K562 (cell line): Measurements from ENCODE around the gene MRPS31.

ENCODE experiments used
- CHD2 ChIP-seq: IDR thresholded peaks from 2 replicates; pipeline ENCODE4 v1.6.1; 2011; ENCODE audit warnings: low read depth, low read length
- EGR1 ChIP-seq: fragments of 450-650 bp; conservative IDR thresholded peaks from 2 replicates; pipeline ENCODE4 v1.6.1; 2017; ENCODE audit warnings: mild to moderate bottlenecking
- MECOM ChIP-seq: fragments of 250-450 bp; sonication (Bioruptor Pico); IDR thresholded peaks from 2 replicates; pipeline ENCODE4 v1.8.0; 2022; ENCODE audit warnings: inconsistent platforms
- SAP30 ChIP-seq: fragments of 200-600 bp; sonication (generic); IDR thresholded peaks from 2 replicates; pipeline ENCODE4 v1.6.1; 2012; ENCODE audit warnings: borderline replicate concordance, low read depth, mild to moderate bottlenecking, moderate library complexity, low read length, control low read depth, inconsistent platforms; ENCODE audit not compliant: insufficient read depth, poor library complexity, severe bottlenecking
- SP2 ChIP-seq: IDR thresholded peaks from 2 replicates; pipeline ENCODE4 v1.6.1; 2011; ENCODE audit warnings: mild to moderate bottlenecking, low read depth, low read length, moderate library complexity; ENCODE audit not compliant: poor library complexity, severe bottlenecking; ENCODE audit errors: extremely low read depth
- TCF7L2 ChIP-seq: fragments of 150-350 bp; IDR thresholded peaks from 2 replicates; pipeline ENCODE4 v1.6.1; 2016; ENCODE audit warnings: low read depth, mild to moderate bottlenecking, low read length, moderate library complexity
- YY1 ChIP-seq, 3 experiments: IDR thresholded peaks; 2 replicates each; pipeline ENCODE4 v1.6.1; 2011; ENCODE audit warnings: low read length in 2 of 3, mild to moderate bottlenecking in 2 of 3, moderate library complexity in 2 of 3, borderline replicate concordance in 1 of 3, control low read depth in 1 of 3, low read depth in 1 of 3; ENCODE audit not compliant: insufficient read depth in 3 of 3, insufficient replicate concordance in 2 of 3, control insufficient read depth in 1 of 3, insufficient read length in 1 of 3; ENCODE audit errors: extremely low read depth in 1 of 3
- ZNF274 ChIP-seq: IDR thresholded peaks from 2 replicates; pipeline ENCODE4 v1.6.1; 2011; ENCODE audit warnings: low read depth, mild to moderate bottlenecking, low read length, moderate library complexity, borderline replicate concordance
- TF ChIP-seq, protein P1 (sequence below), 2 experiments: fragments of 450-650 bp; formaldehyde crosslinking in 1 of 2; IDR thresholded peaks; 2 replicates each; pipeline versions ENCODE4 v1.4.0 to v1.6.1; 2014 to 2020; ENCODE audit warnings: mild to moderate bottlenecking in 2 of 2, borderline replicate concordance in 1 of 2, low read depth in 1 of 2
- TF ChIP-seq, protein P2 (sequence below): fragments of 150-350 bp; conservative IDR thresholded peaks from 2 replicates; pipeline ENCODE4 v1.6.1; 2014; ENCODE audit warnings: low read length
- TF ChIP-seq, protein P3 (sequence below): sonication (generic); formaldehyde crosslinking; IDR thresholded peaks from 2 replicates; pipeline ENCODE4 v1.8.0; 2023; ENCODE audit warnings: mild to moderate bottlenecking, missing genetic modification reagents
- TF ChIP-seq, protein P4 (sequence below): fragments of 250-450 bp; sonication (Bioruptor Pico); IDR thresholded peaks from 2 replicates; pipeline ENCODE4 v1.6.1; 2021; ENCODE audit warnings: mild to moderate bottlenecking
- TF ChIP-seq, protein P5 (sequence below), 3 experiments: IDR thresholded peaks in 2 of 3; conservative IDR thresholded peaks in 1 of 3; 2 replicates each; pipeline ENCODE4 v1.5.1; 2011 to 2012; ENCODE audit warnings: low read length in 3 of 3, mild to moderate bottlenecking in 3 of 3, control low read depth in 2 of 3, improper control_type of control experiment in 1 of 3, inconsistent platforms in 1 of 3, low read depth in 1 of 3, mixed read lengths in 1 of 3, moderate library complexity in 1 of 3; ENCODE audit not compliant: insufficient read depth in 2 of 3

DNA sequence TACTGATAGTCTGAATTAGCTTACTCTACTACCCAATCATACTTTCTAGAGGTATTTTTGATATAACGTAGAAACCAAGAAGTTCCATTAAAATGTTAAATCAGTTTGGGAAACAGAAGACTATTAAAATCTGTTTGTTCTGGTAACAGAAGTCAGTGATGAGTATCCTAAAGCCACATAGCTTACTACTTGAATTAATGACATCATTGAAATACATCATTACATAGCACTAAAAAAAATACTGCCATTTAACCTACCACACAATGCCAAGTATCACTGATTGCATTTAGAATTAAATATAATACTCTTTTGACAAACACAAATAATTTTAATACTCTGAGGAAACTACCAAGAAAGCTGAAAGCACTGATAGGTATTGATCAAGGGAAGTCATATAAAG is 5.4 kb downstream of the MRPS31 start:
- TF ChIP-seq, protein P1, sequence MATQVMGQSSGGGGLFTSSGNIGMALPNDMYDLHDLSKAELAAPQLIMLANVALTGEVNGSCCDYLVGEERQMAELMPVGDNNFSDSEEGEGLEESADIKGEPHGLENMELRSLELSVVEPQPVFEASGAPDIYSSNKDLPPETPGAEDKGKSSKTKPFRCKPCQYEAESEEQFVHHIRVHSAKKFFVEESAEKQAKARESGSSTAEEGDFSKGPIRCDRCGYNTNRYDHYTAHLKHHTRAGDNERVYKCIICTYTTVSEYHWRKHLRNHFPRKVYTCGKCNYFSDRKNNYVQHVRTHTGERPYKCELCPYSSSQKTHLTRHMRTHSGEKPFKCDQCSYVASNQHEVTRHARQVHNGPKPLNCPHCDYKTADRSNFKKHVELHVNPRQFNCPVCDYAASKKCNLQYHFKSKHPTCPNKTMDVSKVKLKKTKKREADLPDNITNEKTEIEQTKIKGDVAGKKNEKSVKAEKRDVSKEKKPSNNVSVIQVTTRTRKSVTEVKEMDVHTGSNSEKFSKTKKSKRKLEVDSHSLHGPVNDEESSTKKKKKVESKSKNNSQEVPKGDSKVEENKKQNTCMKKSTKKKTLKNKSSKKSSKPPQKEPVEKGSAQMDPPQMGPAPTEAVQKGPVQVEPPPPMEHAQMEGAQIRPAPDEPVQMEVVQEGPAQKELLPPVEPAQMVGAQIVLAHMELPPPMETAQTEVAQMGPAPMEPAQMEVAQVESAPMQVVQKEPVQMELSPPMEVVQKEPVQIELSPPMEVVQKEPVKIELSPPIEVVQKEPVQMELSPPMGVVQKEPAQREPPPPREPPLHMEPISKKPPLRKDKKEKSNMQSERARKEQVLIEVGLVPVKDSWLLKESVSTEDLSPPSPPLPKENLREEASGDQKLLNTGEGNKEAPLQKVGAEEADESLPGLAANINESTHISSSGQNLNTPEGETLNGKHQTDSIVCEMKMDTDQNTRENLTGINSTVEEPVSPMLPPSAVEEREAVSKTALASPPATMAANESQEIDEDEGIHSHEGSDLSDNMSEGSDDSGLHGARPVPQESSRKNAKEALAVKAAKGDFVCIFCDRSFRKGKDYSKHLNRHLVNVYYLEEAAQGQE (IDR thresholded peaks at IDR 0.05; ENCODE audit: borderline replicate concordance): no peak
- TF ChIP-seq, protein P1 (CRISPR knock-in tag; IDR thresholded peaks at IDR 0.05; ENCODE audit: low read depth): no peak
- TF ChIP-seq MECOM (CRISPR knock-in tag) (no peak), CHD2 (no peak), SP2 (no peak), EGR1 (no peak), ZNF274 (no peak), TCF7L2 (no peak), SAP30 (no peak), YY1 (IDR thresholded peaks at IDR 0.05; ENCODE audit: borderline replicate concordance in 1 of 3, control insufficient read depth in 1 of 3, extremely low read depth in 1 of 3, insufficient read depth in 3 of 3, insufficient read length in 1 of 3, insufficient replicate concordance in 2 of 3, low read depth in 1 of 3, low read length in 2 of 3) (no peak)
- TF ChIP-seq, protein P2, sequence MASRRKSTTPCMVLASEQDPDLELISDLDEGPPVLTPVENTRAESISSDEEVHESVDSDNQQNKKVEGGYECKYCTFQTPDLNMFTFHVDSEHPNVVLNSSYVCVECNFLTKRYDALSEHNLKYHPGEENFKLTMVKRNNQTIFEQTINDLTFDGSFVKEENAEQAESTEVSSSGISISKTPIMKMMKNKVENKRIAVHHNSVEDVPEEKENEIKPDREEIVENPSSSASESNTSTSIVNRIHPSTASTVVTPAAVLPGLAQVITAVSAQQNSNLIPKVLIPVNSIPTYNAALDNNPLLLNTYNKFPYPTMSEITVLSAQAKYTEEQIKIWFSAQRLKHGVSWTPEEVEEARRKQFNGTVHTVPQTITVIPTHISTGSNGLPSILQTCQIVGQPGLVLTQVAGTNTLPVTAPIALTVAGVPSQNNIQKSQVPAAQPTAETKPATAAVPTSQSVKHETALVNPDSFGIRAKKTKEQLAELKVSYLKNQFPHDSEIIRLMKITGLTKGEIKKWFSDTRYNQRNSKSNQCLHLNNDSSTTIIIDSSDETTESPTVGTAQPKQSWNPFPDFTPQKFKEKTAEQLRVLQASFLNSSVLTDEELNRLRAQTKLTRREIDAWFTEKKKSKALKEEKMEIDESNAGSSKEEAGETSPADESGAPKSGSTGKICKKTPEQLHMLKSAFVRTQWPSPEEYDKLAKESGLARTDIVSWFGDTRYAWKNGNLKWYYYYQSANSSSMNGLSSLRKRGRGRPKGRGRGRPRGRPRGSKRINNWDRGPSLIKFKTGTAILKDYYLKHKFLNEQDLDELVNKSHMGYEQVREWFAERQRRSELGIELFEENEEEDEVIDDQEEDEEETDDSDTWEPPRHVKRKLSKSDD: no peak
- TF ChIP-seq, protein P3, sequence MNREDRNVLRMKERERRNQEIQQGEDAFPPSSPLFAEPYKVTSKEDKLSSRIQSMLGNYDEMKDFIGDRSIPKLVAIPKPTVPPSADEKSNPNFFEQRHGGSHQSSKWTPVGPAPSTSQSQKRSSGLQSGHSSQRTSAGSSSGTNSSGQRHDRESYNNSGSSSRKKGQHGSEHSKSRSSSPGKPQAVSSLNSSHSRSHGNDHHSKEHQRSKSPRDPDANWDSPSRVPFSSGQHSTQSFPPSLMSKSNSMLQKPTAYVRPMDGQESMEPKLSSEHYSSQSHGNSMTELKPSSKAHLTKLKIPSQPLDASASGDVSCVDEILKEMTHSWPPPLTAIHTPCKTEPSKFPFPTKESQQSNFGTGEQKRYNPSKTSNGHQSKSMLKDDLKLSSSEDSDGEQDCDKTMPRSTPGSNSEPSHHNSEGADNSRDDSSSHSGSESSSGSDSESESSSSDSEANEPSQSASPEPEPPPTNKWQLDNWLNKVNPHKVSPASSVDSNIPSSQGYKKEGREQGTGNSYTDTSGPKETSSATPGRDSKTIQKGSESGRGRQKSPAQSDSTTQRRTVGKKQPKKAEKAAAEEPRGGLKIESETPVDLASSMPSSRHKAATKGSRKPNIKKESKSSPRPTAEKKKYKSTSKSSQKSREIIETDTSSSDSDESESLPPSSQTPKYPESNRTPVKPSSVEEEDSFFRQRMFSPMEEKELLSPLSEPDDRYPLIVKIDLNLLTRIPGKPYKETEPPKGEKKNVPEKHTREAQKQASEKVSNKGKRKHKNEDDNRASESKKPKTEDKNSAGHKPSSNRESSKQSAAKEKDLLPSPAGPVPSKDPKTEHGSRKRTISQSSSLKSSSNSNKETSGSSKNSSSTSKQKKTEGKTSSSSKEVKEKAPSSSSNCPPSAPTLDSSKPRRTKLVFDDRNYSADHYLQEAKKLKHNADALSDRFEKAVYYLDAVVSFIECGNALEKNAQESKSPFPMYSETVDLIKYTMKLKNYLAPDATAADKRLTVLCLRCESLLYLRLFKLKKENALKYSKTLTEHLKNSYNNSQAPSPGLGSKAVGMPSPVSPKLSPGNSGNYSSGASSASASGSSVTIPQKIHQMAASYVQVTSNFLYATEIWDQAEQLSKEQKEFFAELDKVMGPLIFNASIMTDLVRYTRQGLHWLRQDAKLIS (CRISPR knock-in tag): no peak
- TF ChIP-seq, protein P4, sequence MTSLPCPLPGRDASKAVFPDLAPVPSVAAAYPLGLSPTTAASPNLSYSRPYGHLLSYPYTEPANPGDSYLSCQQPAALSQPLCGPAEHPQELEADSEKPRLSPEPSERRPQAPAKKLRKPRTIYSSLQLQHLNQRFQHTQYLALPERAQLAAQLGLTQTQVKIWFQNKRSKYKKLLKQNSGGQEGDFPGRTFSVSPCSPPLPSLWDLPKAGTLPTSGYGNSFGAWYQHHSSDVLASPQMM (CRISPR knock-in tag): no peak
- TF ChIP-seq, protein P5, sequence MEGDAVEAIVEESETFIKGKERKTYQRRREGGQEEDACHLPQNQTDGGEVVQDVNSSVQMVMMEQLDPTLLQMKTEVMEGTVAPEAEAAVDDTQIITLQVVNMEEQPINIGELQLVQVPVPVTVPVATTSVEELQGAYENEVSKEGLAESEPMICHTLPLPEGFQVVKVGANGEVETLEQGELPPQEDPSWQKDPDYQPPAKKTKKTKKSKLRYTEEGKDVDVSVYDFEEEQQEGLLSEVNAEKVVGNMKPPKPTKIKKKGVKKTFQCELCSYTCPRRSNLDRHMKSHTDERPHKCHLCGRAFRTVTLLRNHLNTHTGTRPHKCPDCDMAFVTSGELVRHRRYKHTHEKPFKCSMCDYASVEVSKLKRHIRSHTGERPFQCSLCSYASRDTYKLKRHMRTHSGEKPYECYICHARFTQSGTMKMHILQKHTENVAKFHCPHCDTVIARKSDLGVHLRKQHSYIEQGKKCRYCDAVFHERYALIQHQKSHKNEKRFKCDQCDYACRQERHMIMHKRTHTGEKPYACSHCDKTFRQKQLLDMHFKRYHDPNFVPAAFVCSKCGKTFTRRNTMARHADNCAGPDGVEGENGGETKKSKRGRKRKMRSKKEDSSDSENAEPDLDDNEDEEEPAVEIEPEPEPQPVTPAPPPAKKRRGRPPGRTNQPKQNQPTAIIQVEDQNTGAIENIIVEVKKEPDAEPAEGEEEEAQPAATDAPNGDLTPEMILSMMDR (IDR thresholded peaks at IDR 0.05 in 2 of 3, conservative IDR thresholded peaks at IDR 0.05 in 1 of 3; ENCODE audit: insufficient read depth in 2 of 3, low read depth in 1 of 3, low read length in 3 of 3): no peak
